Transverse colon (tissue), 4 donors: ENCODE measurements around the gene NKD1. TPM values are rescaled to one million over a fixed set of nuclear protein-coding genes. Genes with fewer than 3 reads are reported as not detected.
"Not testable (repeated sequence)": the region's sequence is repeated elsewhere in the genome, so short reads cannot be mapped to it uniquely, and the experiment has no call there.

Experiments used
- DNase-seq: peaks from one replicate; pipeline ENCODE4 v3.0.0-alpha.2; 2019
- H3K27ac ChIP-seq, 4 donors: fragments of 200-600 bp; sonication (generic); 2 replicates each; pipeline ENCODE4 v1.5.1; 2016 to 2018; ENCODE audit warnings: inconsistent platforms in 4 of 4
- H3K27me3 ChIP-seq: fragments of 200-600 bp; sonication (generic); 2 replicates; pipeline ENCODE4 v1.5.1; 2017; ENCODE audit warnings: inconsistent platforms
- H3K36me3 ChIP-seq, 4 donors: fragments of 200-600 bp; sonication (generic); 2 replicates each; pipeline ENCODE4 v1.5.1; 2017 to 2019; ENCODE audit warnings: inconsistent platforms in 4 of 4
- H3K4me1 ChIP-seq, 4 donors: fragments of 200-600 bp; sonication (generic); 2 replicates each; pipeline ENCODE4 v1.5.1; 2017 to 2020; ENCODE audit warnings: inconsistent platforms in 4 of 4
- H3K4me3 ChIP-seq, 4 donors: fragments of 200-600 bp; sonication (generic); 1 replicate in 1 of 4; 2 replicates in 3 of 4; pipeline versions ENCODE4 v1.5.1 to v1.6.1; 2017 to 2019; ENCODE audit warnings: inconsistent platforms in 4 of 4
- H3K9me3 ChIP-seq, 2 donors: fragments of 200-600 bp; sonication (generic); 2 replicates each; pipeline ENCODE4 v1.5.1; 2017 to 2019; ENCODE audit warnings: inconsistent platforms in 2 of 2
- EP300 ChIP-seq: sonication (generic); formaldehyde crosslinking; IDR thresholded peaks from one replicate; pipeline ENCODE4 v1.6.1; 2017; ENCODE audit warnings: antibody characterized with exemption, low read depth
- POLR2A ChIP-seq: fragments of 450-650 bp; IDR thresholded peaks from one replicate; pipeline ENCODE4 v1.6.1; 2016; ENCODE audit warnings: antibody characterized with exemption, mild to moderate bottlenecking, moderate library complexity
- POLR2AphosphoS5 ChIP-seq, 3 donors: sonication (generic); formaldehyde crosslinking; IDR thresholded peaks; one replicate each; pipeline ENCODE4 v1.6.1; 2016; ENCODE audit warnings: antibody characterized with exemption in 3 of 3
- WGBS, 2 donors: methylation state at CpG; one replicate each; pipeline ENCODE4 v1.1.5; 2018; ENCODE audit warnings: low coverage in 1 of 2; 5-methylcytosine and 5-hydroxymethylcytosine counted together
- in situ Hi-C, 4 donors: fragments of 200-750 bp; cut with MboI; loops; one replicate each; pipeline versions ENCODE4 v1.15.0 to v1.15.1; 2017; ENCODE audit warnings: low sequenced_read_pairs in 3 of 4, low pct_ligation_motif_present in 1 of 4, low pct_unique_long_range_greater_than_20kb in 1 of 4
- intact Hi-C: fragments of 100-400 bp; cut with DNase I; formaldehyde crosslinking; loops from one replicate; pipeline ENCODE4 v1.15.1; 2023; ENCODE audit warnings: low total_unique reads
- total RNA-seq, 4 donors: library from RNA; depleted of rRNA; stranded (reverse); fragments of >200 nt; gene quantifications; one replicate each; pipeline ENCODE4 v1.1.0, GENCODE V29; 2016
- TF ChIP-seq, protein P1 (sequence below), 5 experiments: fragments of 200-600 bp in 3 of 5; fragments of 450-650 bp in 2 of 5; sonication (generic) in 3 of 5; IDR thresholded peaks; 1 replicate in 2 of 5; 2 replicates in 3 of 5; pipeline ENCODE4 v1.5.1; 2016 to 2017; ENCODE audit warnings: antibody characterized with exemption in 5 of 5, inconsistent platforms in 3 of 5, mild to moderate bottlenecking in 2 of 5, moderate library complexity in 1 of 5

NKD1 gene
- total RNA-seq, 4 donors from 2014 or later, result 1.7 to 98.1 (median 2.5) TPM

DNA sequence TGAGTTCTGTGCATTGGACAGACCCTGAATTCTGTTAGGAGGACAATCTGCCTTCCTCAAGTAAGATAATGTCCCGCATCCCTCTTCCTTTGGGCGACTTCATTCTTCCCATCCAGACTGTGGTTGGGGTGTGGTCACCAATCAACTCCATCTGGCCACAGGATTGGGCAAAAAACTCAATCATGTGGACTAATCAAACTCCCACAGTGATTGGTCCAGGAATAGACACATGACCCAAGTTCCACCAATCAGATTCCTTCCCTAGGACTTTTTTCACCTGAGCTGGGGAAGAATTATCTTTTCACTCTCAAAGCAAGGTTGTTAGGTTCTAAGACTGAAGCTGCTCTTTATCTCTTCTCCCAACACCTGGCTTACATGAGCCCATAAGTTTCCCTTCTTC is 13.2 kb upstream of the NKD1 start:
- H3K9me3 ChIP-seq, result no peaks in the 10 kb centered on the region
- 92% methylated on average over 2 of the region's 2 CpGs; no CpG with 5 or more reads in 1 of the 2 donors for WGBS, 2 donors
- H3K27ac ChIP-seq, result no peak overlapping the region
- H3K36me3 ChIP-seq, result no peaks in the 10 kb centered on the region
- H3K27me3 ChIP-seq, result no peaks in the 10 kb centered on the region
- TF ChIP-seq POLR2AphosphoS5 (IDR thresholded peaks at IDR 0.05) (no peak), POLR2A (no peak), EP300 (no peak)
- TF ChIP-seq, protein P1, sequence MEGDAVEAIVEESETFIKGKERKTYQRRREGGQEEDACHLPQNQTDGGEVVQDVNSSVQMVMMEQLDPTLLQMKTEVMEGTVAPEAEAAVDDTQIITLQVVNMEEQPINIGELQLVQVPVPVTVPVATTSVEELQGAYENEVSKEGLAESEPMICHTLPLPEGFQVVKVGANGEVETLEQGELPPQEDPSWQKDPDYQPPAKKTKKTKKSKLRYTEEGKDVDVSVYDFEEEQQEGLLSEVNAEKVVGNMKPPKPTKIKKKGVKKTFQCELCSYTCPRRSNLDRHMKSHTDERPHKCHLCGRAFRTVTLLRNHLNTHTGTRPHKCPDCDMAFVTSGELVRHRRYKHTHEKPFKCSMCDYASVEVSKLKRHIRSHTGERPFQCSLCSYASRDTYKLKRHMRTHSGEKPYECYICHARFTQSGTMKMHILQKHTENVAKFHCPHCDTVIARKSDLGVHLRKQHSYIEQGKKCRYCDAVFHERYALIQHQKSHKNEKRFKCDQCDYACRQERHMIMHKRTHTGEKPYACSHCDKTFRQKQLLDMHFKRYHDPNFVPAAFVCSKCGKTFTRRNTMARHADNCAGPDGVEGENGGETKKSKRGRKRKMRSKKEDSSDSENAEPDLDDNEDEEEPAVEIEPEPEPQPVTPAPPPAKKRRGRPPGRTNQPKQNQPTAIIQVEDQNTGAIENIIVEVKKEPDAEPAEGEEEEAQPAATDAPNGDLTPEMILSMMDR (IDR thresholded peaks at IDR 0.05), result no peak
- intact Hi-C loops (loop anchor here (10.0 kb wide), 1 partner anchor 160 kb away; no protein-coding TSS in a partner anchor), in situ Hi-C loops (no loop called here)
- no peak for DNase-seq
- H3K4me1 ChIP-seq, result no peaks in the 10 kb centered on the region
- no peak overlapping the region for H3K4me3 ChIP-seq

DNA sequence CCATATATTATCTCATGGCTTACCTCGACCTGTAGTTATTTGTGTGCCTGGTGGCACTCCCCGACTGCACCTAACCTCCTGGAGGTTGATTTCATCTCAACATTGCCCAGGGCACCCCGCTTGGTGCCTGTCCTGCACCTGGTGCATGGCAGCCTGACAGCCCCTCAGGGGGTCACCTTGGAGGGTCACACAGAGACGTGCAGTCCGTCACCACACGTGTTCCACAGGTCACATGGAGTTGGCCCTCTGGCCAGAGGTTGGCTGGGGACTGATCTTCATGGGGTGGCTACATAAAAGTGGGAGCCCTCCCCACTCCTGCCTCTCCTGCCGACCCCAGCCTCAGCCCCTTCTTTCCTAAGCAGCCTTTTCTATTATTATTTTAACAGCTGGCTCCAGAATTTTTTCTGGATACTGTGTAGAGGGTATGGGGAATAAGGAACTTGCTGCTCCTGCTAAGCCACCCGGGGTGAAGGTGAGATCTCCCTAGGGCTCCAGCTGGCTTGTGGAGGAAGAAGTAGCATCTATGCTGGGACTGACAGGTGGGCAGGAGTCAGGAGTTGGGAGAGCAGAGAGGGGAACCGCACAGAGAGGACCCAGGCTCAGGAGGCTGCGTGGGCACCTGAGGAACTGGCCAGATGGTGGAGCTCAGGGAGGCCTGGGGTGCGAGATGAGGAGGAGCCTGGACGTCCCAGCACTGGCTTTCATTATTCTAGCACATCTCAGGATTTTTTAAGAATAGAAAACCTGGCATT is 12.5 kb upstream of the NKD1 start:
- DNase-seq, result no peak
- H3K27ac ChIP-seq, result no peak overlapping the region
- H3K27me3 ChIP-seq, result no peaks in the 10 kb centered on the region
- no peaks in the 10 kb centered on the region for H3K4me1 ChIP-seq
- WGBS, 2 donors, result 60 to 80% methylated on average over 1 to 12 of the region's 12 CpGs
- H3K4me3 ChIP-seq, result no peak overlapping the region
- no peak for TF ChIP-seq POLR2A
- TF ChIP-seq EP300, result no peak
- no peak for TF ChIP-seq POLR2AphosphoS5 (IDR thresholded peaks at IDR 0.05)
- TF ChIP-seq, protein P1 (IDR thresholded peaks at IDR 0.05), result no peak
- intact Hi-C loops, result loop anchor here (10.0 kb wide), 1 partner anchor 161 kb away; no protein-coding TSS in a partner anchor
- H3K9me3 ChIP-seq, result no peaks in the 10 kb centered on the region
- in situ Hi-C loops, result no loop called here
- H3K36me3 ChIP-seq, result no peaks in the 10 kb centered on the region

DNA sequence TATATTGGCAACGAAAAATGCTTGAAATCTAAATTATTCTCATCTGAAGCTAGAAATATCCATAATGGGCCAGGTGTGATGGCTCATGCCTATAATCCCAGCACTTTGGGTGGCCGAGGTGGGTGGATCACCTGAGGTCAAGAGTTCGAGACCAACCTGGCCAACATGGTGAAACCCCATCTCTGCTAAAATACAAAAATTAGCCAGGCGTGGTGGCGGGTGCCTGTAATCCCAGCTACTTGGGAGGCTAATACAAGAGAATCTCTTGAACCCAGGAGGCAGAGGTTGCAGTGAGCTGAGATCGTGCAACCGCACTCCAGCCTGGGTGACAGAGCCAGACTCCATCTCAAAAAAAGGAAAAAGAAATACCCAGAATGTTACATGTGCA is 11.9 kb upstream of the NKD1 start:
- H3K36me3 ChIP-seq, in situ Hi-C loops, H3K9me3 ChIP-seq, H3K4me1 ChIP-seq, H3K27me3 ChIP-seq, H3K4me3 ChIP-seq, H3K27ac ChIP-seq, DNase-seq: not testable (repeated sequence)
- WGBS, 2 donors, result 89% methylated on average over 7 of the region's 7 CpGs; no CpG with 5 or more reads in 1 of the 2 donors
- intact Hi-C loops, result loop anchor here (10.0 kb wide), 1 partner anchor 161 kb away; no protein-coding TSS in a partner anchor

DNA sequence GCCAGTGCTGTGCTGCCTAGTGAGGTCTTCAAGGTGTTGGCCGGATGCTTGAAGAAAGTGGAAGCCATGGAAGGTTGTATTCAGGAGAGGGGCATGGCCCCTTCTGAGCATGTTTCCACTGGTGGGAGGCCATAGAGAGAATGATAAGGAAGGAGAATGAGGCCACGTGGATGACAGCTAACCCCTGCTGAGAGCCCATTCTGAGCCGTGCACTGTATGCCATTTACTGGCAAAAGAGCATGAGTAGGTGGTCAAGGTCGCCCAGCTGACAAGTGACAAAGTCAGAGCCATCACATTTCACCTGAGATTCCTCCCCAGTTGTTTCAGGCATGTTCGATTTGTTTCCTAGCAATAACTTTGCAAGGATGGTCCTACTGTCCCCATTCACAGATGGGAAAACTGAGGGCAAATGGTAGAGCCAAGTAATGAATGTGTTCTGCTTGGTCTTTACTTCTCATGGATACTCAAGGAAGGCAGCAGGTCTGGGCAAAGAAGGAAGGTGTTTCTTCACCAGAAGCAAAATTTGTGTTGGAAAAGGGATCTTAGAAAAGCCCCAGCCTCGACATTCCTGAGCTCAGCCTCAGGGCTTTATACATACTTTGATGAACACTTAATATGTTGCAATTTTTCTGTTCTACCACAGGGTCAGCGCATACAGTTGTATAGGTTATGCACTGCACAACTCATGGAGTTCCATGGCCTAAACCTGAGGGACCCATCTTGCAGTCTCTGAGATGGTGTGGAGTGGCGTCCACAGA is 10.5 kb upstream of the NKD1 start:
- no peaks in the 10 kb centered on the region for H3K27me3 ChIP-seq
- no peaks in the 10 kb centered on the region for H3K36me3 ChIP-seq
- DNase-seq, result no peak
- WGBS, 2 donors, result 75 to 83% methylated on average over 4 to 8 of the region's 8 CpGs
- intact Hi-C loops (loop anchor here (10.0 kb wide), 1 partner anchor 163 kb away; no protein-coding TSS in a partner anchor), in situ Hi-C loops (no loop called here)
- no peak for TF ChIP-seq POLR2A
- TF ChIP-seq EP300, result no peak
- TF ChIP-seq POLR2AphosphoS5 (IDR thresholded peaks at IDR 0.05), result no peak
- no peaks in the 10 kb centered on the region for H3K9me3 ChIP-seq
- no peak overlapping the region for H3K27ac ChIP-seq
- H3K4me3 ChIP-seq, result no peak overlapping the region
- no peaks in the 10 kb centered on the region for H3K4me1 ChIP-seq

DNA sequence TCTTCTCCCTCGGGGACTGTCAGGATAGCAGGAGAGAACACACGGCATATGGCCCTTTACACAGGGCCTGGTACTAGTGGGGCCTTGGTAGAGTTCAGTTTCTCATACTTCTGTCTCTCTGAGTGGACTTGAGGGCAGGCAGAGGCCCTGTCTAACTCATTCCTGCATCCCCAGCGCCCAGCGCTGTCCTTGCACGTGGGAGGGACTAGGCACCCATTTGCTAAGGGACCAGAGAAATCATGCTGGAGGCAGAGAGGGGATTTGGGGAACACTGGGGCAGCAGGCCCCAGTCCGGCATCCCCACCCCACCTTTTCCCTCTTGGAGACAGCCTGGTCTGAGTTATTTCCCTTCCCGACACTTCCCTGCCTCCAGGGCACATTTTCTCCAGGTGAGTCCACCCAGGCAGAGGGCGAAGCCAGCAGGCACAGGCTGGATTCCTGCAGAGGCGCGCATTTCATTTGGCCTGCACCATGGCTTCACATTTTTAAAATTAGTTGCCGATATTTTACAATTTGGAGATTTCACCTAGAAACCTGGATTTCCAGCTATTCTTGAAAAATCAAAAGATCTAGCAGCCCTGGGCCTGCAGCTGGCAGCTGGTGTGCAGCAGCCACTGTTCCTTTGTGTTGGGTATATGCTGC is 9.7 kb upstream of the NKD1 start:
- no peak for TF ChIP-seq POLR2A
- TF ChIP-seq, protein P1 (IDR thresholded peaks at IDR 0.05), result no peak
- TF ChIP-seq POLR2AphosphoS5 (IDR thresholded peaks at IDR 0.05), result no peak
- TF ChIP-seq EP300, result no peak

More for the DNA sequence above, 9.7 kb upstream of the NKD1 start:
- Histone ChIP-seq H3K27ac (no peak overlapping the region), H3K4me3 (no peak overlapping the region), H3K9me3 (no peaks in the 10 kb centered on the region), H3K4me1 (no peaks in the 10 kb centered on the region), H3K27me3 (no peaks in the 10 kb centered on the region), H3K36me3 (no peaks in the 10 kb centered on the region)
- in situ Hi-C loops (no loop called here), intact Hi-C loops (loop anchor here (10.0 kb wide), 1 partner anchor 164 kb away; no protein-coding TSS in a partner anchor)
- DNase-seq, result no peak
- WGBS, 2 donors, result 46 to 83% methylated on average over 2 to 11 of the region's 11 CpGs
